WTC11 (cell line): ENCODE results near the gene DNAAF1. TPM values are rescaled to one million over a fixed set of nuclear protein-coding genes. Genes with fewer than 3 reads are reported as not detected.

Experiments
- ATAC-seq: fragments of 200-7000 bp; cut with Tn5 transposase; 2 replicates; pipeline ENCODE4 v1.10.0; 2021; ENCODE audit warnings: mild to moderate bottlenecking, moderate library complexity
- CTCF ChIA-PET: fragments of 300-600 bp; sonication (Branson Sonifier 250); formaldehyde crosslinking; loops from one replicate; lab custom pipeline; 2021; ENCODE audit warnings: antibody characterized with exemption; lab: Charles Lee
- POLR2A ChIA-PET: fragments of 350-600 bp; sonication (Branson Sonifier 250); formaldehyde crosslinking; loops from one replicate; lab custom pipeline; 2021; ENCODE audit warnings: antibody characterized with exemption; lab: Charles Lee
- DNase-seq: peaks from one replicate; pipeline ENCODE4 v3.0.0; 2021; ENCODE audit warnings: low spot score
- H3K27ac Mint-ChIP-seq: 2 replicates; pipeline ENCODE4 v1.8.0; 2021; ENCODE audit warnings: mixed read lengths
- H3K27me3 Mint-ChIP-seq: 2 replicates; pipeline ENCODE4 v1.8.0; 2021; ENCODE audit warnings: low read depth, mild to moderate bottlenecking, moderate library complexity, mixed read lengths
- H3K36me3 Mint-ChIP-seq: 2 replicates; pipeline ENCODE4 v1.8.0; 2021; ENCODE audit warnings: mixed read lengths
- H3K4me1 Mint-ChIP-seq: 2 replicates; pipeline ENCODE4 v1.8.0; 2022; ENCODE audit warnings: mixed read lengths
- H3K4me3 Mint-ChIP-seq: 2 replicates; pipeline ENCODE4 v1.8.0; 2021; ENCODE audit warnings: mild to moderate bottlenecking, moderate library complexity, mixed read lengths
- H3K9me3 Mint-ChIP-seq: 2 replicates; pipeline ENCODE4 v1.8.0; 2021; ENCODE audit warnings: mixed read lengths
- ATF6 ChIP-seq: sonication (generic); formaldehyde crosslinking; IDR thresholded peaks from 2 replicates; pipeline ENCODE4 v1.8.1; 2023; ENCODE audit warnings: mild to moderate bottlenecking, missing genetic modification reagents
- E2F4 ChIP-seq: sonication (generic); formaldehyde crosslinking; IDR thresholded peaks from 2 replicates; pipeline ENCODE4 v1.8.1; 2022; ENCODE audit warnings: low read depth, mild to moderate bottlenecking, moderate library complexity, missing genetic modification reagents, borderline replicate concordance
- GABPB1 ChIP-seq: sonication (generic); formaldehyde crosslinking; IDR thresholded peaks from 2 replicates; pipeline ENCODE4 v1.8.1; 2023; ENCODE audit warnings: mild to moderate bottlenecking, missing genetic modification reagents
- GRHL2 ChIP-seq: fragments of 250-450 bp; sonication (Bioruptor Pico); IDR thresholded peaks from 2 replicates; pipeline ENCODE4 v1.8.0; 2022; ENCODE audit warnings: mild to moderate bottlenecking, moderate library complexity; ENCODE audit not compliant: insufficient replicate concordance, severe bottlenecking
- IRF1 ChIP-seq: sonication (generic); formaldehyde crosslinking; IDR thresholded peaks from 2 replicates; pipeline ENCODE4 v1.8.0; 2023; ENCODE audit warnings: missing genetic modification reagents
- KAT7 ChIP-seq: sonication (generic); formaldehyde crosslinking; IDR thresholded peaks from 2 replicates; pipeline ENCODE4 v1.8.1; 2023; ENCODE audit warnings: missing genetic modification reagents, mild to moderate bottlenecking, borderline replicate concordance
- NFE2L1 ChIP-seq: sonication (generic); formaldehyde crosslinking; IDR thresholded peaks from 2 replicates; pipeline ENCODE4 v1.8.1; 2023; ENCODE audit warnings: missing genetic modification reagents
- PREB ChIP-seq: sonication (generic); formaldehyde crosslinking; IDR thresholded peaks from 2 replicates; pipeline ENCODE4 v1.8.1; 2022; ENCODE audit warnings: mild to moderate bottlenecking, missing genetic modification reagents, moderate library complexity, borderline replicate concordance
- RELA ChIP-seq: sonication (generic); formaldehyde crosslinking; IDR thresholded peaks from 2 replicates; pipeline ENCODE4 v1.8.1; 2022; ENCODE audit warnings: missing genetic modification reagents, mild to moderate bottlenecking, borderline replicate concordance
- SMAD3 ChIP-seq: sonication (generic); formaldehyde crosslinking; IDR thresholded peaks from 2 replicates; pipeline ENCODE4 v1.8.0; 2022; ENCODE audit warnings: missing genetic modification reagents, mild to moderate bottlenecking, borderline replicate concordance
- USF1 ChIP-seq: sonication (generic); formaldehyde crosslinking; IDR thresholded peaks from 2 replicates; pipeline ENCODE4 v1.8.0; 2022; ENCODE audit warnings: mild to moderate bottlenecking, missing genetic modification reagents
- ZBTB21 ChIP-seq: sonication (generic); formaldehyde crosslinking; IDR thresholded peaks from 2 replicates; pipeline ENCODE4 v1.8.1; 2023; ENCODE audit warnings: mild to moderate bottlenecking, missing genetic modification reagents, borderline replicate concordance
- ZNF219 ChIP-seq: sonication (generic); formaldehyde crosslinking; IDR thresholded peaks from 2 replicates; pipeline ENCODE4 v1.8.0; 2023; ENCODE audit warnings: missing genetic modification reagents, mild to moderate bottlenecking, borderline replicate concordance
- ZNF232 ChIP-seq: sonication (generic); formaldehyde crosslinking; IDR thresholded peaks from 2 replicates; pipeline ENCODE4 v1.8.0; 2022; ENCODE audit warnings: mild to moderate bottlenecking, missing genetic modification reagents
- ZNF423 ChIP-seq: fragments of 250-450 bp; sonication (Bioruptor Pico); IDR thresholded peaks from 2 replicates; pipeline ENCODE4 v2.1.2; 2022; ENCODE audit warnings: mild to moderate bottlenecking, moderate library complexity
- ZNF425 ChIP-seq: fragments of 250-450 bp; sonication (Bioruptor Pico); conservative IDR thresholded peaks from 2 replicates; pipeline ENCODE4 v1.9.0; 2021; ENCODE audit warnings: mild to moderate bottlenecking
- ZNF532 ChIP-seq: fragments of 250-450 bp; sonication (Bioruptor Pico); IDR thresholded peaks from 2 replicates; pipeline ENCODE4 v1.9.0; 2021; ENCODE audit warnings: mild to moderate bottlenecking, borderline replicate concordance
- total RNA-seq: library from RNA; stranded (reverse); gene quantifications from 3 replicates; pipeline ENCODE4 v1.2.3, GENCODE V29; 2021

The DNAAF1 gene
- total RNA-seq, 1 experiment from 2014 or later = 0.20 TPM

GRCh38 chr16:84161037-84161436 is 15.9 kb downstream of the DNAAF1 start:
- CTCF ChIA-PET = interaction anchor here (1.0 to 2.0 kb wide), 4 partner anchors 16 to 76 kb away, joined by 3 to 11 read pairs (median 4); partner anchors contain the start of genes DNAAF1, HSDL1 and TAF1C
- no peak overlapping the region for H3K4me3 Mint-ChIP-seq

GRCh38 chr16:84161801-84162200 is 16.7 kb downstream of the DNAAF1 start:
- Mint-ChIP-seq H3K27me3 (no peaks in the 10 kb centered on the region; the same call in 1 of the 2 replicates), H3K36me3 (no peaks in the 10 kb centered on the region), H3K27ac (no peak overlapping the region), H3K4me3 (no peak overlapping the region), H3K9me3 (no peaks in the 10 kb centered on the region), H3K4me1 (no peaks in the 10 kb centered on the region)
- TF ChIP-seq USF1 = no peak
- TF ChIP-seq ZNF532 = no peak
- TF ChIP-seq GABPB1 (CRISPR knock-in tag) = no peak
- no peak for TF ChIP-seq ZNF232 (CRISPR knock-in tag)
- TF ChIP-seq ZNF219 = no peak
- TF ChIP-seq GRHL2 = no peak
- TF ChIP-seq NFE2L1 (CRISPR knock-in tag) = no peak
- no peak for TF ChIP-seq SMAD3 (CRISPR knock-in tag)
- no peak for TF ChIP-seq PREB (CRISPR knock-in tag)
- ATAC-seq (no peak), DNase-seq (no peak)
- CTCF ChIA-PET = interaction anchor here (1.1 to 2.0 kb wide), 3 partner anchors 17 to 77 kb away, joined by 3 to 11 read pairs (median 4); partner anchors contain the start of genes DNAAF1, HSDL1 and TAF1C
- POLR2A ChIA-PET = interaction anchor here (0.5 to 1.5 kb wide), 2 partner anchors 46 to 201 kb away, joined by 3 to 4 read pairs; partner anchors contain the start of gene MBTPS1

More at GRCh38 chr16:84161037-84161436, 15.9 kb downstream of the DNAAF1 start:
- H3K36me3 Mint-ChIP-seq = no peaks in the 10 kb centered on the region
- POLR2A ChIA-PET = interaction anchor here (0.5 to 1.5 kb wide), 2 partner anchors 45 to 202 kb away, joined by 3 to 4 read pairs; partner anchors contain the start of gene MBTPS1
- no peak for DNase-seq
- ATAC-seq = no peak
- H3K4me1 Mint-ChIP-seq = no peaks in the 10 kb centered on the region
- no peaks in the 10 kb centered on the region; the same call in none of the 2 replicates for H3K27me3 Mint-ChIP-seq
- TF ChIP-seq RELA (CRISPR knock-in tag) (no peak), SMAD3 (CRISPR knock-in tag) (no peak), IRF1 (CRISPR knock-in tag) (no peak)
- no peak overlapping the region for H3K27ac Mint-ChIP-seq
- no peaks in the 10 kb centered on the region for H3K9me3 Mint-ChIP-seq

GRCh38 chr16:84165746-84166145 is 20.6 kb downstream of the DNAAF1 start:
- TF ChIP-seq ZNF423 = no peak
- TF ChIP-seq GRHL2 = no peak
- no peak for TF ChIP-seq KAT7 (CRISPR knock-in tag)
- no peak for TF ChIP-seq E2F4
- TF ChIP-seq ZNF425 (CRISPR knock-in tag) = no peak
- TF ChIP-seq ATF6 (CRISPR knock-in tag) = no peak
- TF ChIP-seq ZBTB21 = no peak
- no peak for TF ChIP-seq IRF1 (CRISPR knock-in tag)
- ATAC-seq (no peak), DNase-seq (no peak)
- Mint-ChIP-seq H3K27ac (no peak overlapping the region), H3K4me3 (no peak overlapping the region), H3K4me1 (no peaks in the 10 kb centered on the region), H3K9me3 (no peaks in the 10 kb centered on the region), H3K27me3 (no peaks in the 10 kb centered on the region; the same call in 1 of the 2 replicates), H3K36me3 (no peaks in the 10 kb centered on the region)
- ChIA-PET CTCF (interaction anchor here (0.8 kb wide), 1 partner anchor 70 kb away, joined by 4 read pairs; no protein-coding TSS in a partner anchor), POLR2A (no interaction called here)
